Esophagus mucosa (tissue), 1 donor: ENCODE measurements around the gene EFHC1. TPM values are rescaled to one million over a fixed set of nuclear protein-coding genes. Genes with fewer than 3 reads are reported as not detected.
"Not testable (repeated sequence)": the region's sequence is repeated elsewhere in the genome, so short reads cannot be mapped to it uniquely, and the experiment has no call there.

Source experiments
- ATAC-seq: fragments of 200-7000 bp; cut with Tn5 transposase; one replicate; pipeline ENCODE4 v1.9.1; 2020
- total RNA-seq: library from RNA; stranded (reverse); gene quantifications from one replicate; pipeline ENCODE4 v1.2.4, GENCODE V29; 2023
- donor health status: DM: yes; HTN: yes; CAD: no.

The EFHC1 gene
- total RNA-seq, 1 donor from 2014 or later = 10.8 TPM

GRCh38 chr6:52454556-52454955 is 34.4 kb downstream of the EFHC1 start:
- peak; percentile 98 for ATAC-seq

- ATAC-seq = peak; percentile 68
Observed at GRCh38 chr6:52457096-52457495, 37.0 kb downstream of the EFHC1 start.

GRCh38 chr6:52461194-52461593 is 41.1 kb downstream of the EFHC1 start:
- not testable (repeated sequence) for ATAC-seq

- no peak for ATAC-seq
Observed at GRCh38 chr6:52474173-52474572, 54.0 kb downstream of the EFHC1 start.

- no peak for ATAC-seq
Observed at GRCh38 chr6:52475307-52475706, 55.2 kb downstream of the EFHC1 start.

GRCh38 chr6:52482903-52483670 is 62.9 kb downstream of the EFHC1 start:
- ATAC-seq = no peak

GRCh38 chr6:52483671-52484003 is 63.5 kb downstream of the EFHC1 start:
- no peak for ATAC-seq

GRCh38 chr6:52489881-52490280 is 69.7 kb downstream of the EFHC1 start:
- no peak for ATAC-seq

- ATAC-seq = no peak
Observed at GRCh38 chr6:52491203-52492069, 71.3 kb downstream of the EFHC1 start.

- no peak for ATAC-seq
Observed at GRCh38 chr6:52493669-52494068, 73.5 kb downstream of the EFHC1 start.

- no peak for ATAC-seq
Observed at GRCh38 chr6:52494298-52495072, 74.3 kb downstream of the EFHC1 start.

GRCh38 chr6:52495922-52496321 is 75.8 kb downstream of the EFHC1 start:
- no peak for ATAC-seq

- ATAC-seq = no peak
Observed at GRCh38 chr6:52496631-52497030, 76.5 kb downstream of the EFHC1 start.

GRCh38 chr6:52497652-52498408 is 77.7 kb downstream of the EFHC1 start:
- ATAC-seq = peak; percentile 59

- ATAC-seq = no peak
Observed at GRCh38 chr6:52498538-52499017, 78.4 kb downstream of the EFHC1 start.

- ATAC-seq = no peak
Observed at GRCh38 chr6:52499026-52499425, 78.9 kb downstream of the EFHC1 start.

- no peak for ATAC-seq
Observed at GRCh38 chr6:52499681-52500236, 79.6 kb downstream of the EFHC1 start.

- ATAC-seq = no peak
Observed at GRCh38 chr6:52500238-52501129, 80.3 kb downstream of the EFHC1 start.

- ATAC-seq = no peak
Observed at GRCh38 chr6:52502306-52503029, 82.3 kb downstream of the EFHC1 start.

GRCh38 chr6:52503323-52503747 is 83.2 kb downstream of the EFHC1 start:
- peak; percentile 0 for ATAC-seq
